Cardiac fibroblast (primary cell): Measurements from ENCODE around the gene ZNF710.

Experiments
- DNase-seq, 2 donors: peaks; one replicate each; pipeline versions ENCODE4 v3.0.0 to v3.0.0-alpha.2; 2010; ENCODE audit warnings: low read depth in 2 of 2
- H3K4me3 ChIP-seq, 2 donors: replicated peaks in 1 of 2; 1 replicate in 1 of 2; 2 replicates in 1 of 2; pipeline ENCODE4 v1.5.1; 2011; ENCODE audit warnings: low read depth in 2 of 2, low read length in 2 of 2, mild to moderate bottlenecking in 2 of 2, moderate library complexity in 1 of 2
- TF ChIP-seq, protein P1 (sequence below): IDR thresholded peaks from one replicate; pipeline ENCODE4 v1.5.1; 2011; ENCODE audit warnings: low read depth, mild to moderate bottlenecking, low read length, inconsistent platforms

The ZNF710 gene

DNA sequence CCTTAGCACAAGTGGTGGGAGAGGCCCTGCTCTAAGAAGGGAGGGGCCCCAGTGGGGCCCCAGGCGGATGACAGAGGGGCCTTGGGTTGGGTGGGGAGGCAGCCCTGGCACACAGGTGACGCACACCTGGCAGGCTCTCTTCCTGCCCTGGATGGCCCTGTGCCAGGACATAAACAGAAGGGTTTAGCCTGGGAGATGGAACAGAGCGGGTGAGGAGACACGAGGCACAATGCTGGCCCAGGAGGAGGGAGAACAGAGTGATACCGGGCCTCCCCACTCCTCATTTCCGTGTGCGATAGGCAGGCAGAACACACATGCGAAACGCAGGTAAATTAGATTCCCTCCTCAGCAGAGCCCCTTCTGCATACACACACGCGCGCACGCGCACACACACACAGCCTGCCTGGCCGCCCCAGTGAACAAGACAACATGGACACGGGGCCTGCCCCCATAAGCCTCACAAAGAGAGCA is 61.4 kb downstream of the ZNF710 start:
- DNase-seq, result no peak
- TF ChIP-seq, protein P1, sequence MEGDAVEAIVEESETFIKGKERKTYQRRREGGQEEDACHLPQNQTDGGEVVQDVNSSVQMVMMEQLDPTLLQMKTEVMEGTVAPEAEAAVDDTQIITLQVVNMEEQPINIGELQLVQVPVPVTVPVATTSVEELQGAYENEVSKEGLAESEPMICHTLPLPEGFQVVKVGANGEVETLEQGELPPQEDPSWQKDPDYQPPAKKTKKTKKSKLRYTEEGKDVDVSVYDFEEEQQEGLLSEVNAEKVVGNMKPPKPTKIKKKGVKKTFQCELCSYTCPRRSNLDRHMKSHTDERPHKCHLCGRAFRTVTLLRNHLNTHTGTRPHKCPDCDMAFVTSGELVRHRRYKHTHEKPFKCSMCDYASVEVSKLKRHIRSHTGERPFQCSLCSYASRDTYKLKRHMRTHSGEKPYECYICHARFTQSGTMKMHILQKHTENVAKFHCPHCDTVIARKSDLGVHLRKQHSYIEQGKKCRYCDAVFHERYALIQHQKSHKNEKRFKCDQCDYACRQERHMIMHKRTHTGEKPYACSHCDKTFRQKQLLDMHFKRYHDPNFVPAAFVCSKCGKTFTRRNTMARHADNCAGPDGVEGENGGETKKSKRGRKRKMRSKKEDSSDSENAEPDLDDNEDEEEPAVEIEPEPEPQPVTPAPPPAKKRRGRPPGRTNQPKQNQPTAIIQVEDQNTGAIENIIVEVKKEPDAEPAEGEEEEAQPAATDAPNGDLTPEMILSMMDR, result no peak
- no peak overlapping the region for H3K4me3 ChIP-seq

DNA sequence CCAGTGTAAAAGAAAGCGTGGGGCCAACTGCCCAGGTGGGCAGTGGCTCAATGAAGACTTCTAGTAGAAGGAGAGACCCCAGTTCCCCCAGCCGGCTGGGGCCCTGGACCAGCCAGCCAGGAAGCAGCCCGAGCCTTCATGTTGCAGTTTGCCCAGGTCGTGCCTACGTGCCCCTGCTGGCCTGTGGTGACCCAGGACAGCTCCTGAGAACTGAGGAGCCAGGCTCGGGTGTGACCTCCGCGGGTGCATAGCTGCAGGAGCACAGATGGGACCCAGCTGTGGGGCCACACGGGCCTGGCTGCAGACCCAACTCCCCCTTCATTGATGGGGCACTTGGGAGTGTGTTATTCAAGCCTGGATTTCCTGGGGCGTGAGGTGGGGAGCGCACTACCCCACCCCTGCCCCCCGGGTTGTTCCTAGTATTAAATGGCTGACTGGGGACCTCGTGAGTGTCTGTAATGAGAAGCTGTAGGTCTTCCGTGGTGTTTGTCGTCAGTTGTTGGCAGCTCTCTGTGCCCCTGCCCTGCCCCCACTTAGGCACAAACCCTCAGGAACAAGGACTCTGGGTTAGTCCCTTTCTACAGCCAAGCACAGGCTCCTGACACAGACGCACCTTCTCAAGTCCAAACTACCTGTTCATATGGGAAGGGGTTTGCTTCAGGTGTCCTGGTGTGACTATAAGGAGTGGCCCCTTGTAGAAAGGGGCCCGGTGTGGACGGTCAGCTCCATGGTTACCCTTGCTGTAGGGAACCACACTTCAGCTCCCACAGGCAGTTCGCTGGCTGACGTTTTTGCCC is 62.0 kb downstream of the ZNF710 start:
- H3K4me3 ChIP-seq, result no peak overlapping the region
- no peak for DNase-seq
- TF ChIP-seq, protein P1, result no peak

DNA sequence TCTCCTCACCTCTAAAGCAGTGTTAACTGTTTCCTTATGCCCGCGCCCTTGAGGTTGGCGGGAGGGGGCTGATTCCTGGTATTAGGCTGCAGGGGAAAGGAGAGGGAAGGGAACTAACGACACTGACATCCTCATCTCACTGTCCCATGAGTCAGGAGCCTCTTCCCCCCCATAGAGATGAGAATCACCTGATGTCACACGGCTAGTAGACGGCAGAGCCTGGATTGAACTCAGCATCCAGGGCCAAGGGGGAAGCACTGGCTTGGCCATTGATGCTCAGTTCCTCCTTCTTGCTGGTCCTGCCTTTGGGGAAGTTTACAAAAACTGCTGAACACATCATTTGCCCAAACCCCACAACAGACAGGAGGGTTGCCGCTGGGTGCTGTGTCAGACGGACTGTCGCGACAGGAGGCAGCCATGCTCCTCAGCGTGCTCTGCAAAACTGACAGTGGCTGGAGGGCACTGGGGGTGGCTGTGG is 62.7 kb downstream of the ZNF710 start:
- no peak for DNase-seq
- H3K4me3 ChIP-seq, result no peak overlapping the region
- TF ChIP-seq, protein P1, result no peak

DNA sequence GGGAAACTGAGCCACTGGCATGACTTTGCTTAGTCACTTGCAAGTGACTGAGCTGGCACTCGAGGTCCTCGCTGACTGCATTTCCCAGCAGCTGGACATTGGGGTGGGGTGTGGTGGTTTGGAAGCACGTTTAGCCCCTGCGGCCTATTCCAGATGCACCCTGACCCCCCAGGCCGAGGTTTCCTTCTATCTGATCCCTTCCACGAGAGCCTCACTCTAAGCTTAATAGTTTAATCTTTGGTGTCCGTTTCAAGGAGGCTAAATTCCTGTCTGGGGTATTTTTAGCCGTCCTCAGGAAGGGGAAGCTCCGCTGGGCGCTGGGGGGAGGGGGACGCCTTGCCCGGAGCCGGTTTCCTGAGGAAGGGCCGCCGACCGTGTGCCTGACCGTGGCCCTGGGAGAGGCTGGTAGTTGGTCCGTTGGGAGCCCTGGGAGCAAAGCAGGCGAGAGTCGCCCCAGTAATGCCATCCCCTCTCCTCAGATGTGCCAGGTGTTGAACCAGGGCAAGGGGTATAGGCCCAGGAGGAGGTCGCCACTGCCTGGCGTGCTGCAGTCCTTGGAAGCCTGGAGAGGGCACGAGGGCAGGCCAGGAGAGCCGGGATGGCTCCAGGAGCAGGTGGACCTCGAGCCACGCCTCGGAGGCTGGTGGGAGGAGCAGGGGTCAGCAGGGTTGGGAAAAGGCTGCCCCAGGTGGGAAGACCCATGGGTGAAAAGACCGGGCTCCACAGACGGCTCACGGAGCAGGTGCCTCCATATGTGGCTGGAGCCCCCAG is 64.0 kb downstream of the ZNF710 start:
- DNase-seq, result no peak
- no peak overlapping the region for H3K4me3 ChIP-seq
- TF ChIP-seq, protein P1, result no peak

DNA sequence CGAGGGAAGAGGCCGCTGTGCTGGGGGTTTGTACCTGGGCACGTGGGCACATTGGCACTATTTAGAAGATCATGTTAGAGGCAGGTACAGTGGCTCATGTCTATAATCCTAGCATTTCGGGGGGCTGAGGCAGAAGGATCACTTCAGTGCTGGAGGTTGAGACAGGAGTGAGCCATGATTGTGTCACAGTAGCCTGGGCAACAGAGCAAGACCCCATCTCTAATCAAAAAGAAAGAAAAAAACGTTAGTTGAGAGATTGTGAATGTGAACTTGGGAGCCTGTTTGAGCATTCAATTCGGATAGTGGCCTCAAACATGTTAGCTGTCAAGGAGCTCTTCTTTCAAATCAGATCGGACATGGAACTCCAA is 64.5 kb downstream of the ZNF710 start:
- H3K4me3 ChIP-seq, result no peak overlapping the region
- TF ChIP-seq, protein P1, result no peak

DNA sequence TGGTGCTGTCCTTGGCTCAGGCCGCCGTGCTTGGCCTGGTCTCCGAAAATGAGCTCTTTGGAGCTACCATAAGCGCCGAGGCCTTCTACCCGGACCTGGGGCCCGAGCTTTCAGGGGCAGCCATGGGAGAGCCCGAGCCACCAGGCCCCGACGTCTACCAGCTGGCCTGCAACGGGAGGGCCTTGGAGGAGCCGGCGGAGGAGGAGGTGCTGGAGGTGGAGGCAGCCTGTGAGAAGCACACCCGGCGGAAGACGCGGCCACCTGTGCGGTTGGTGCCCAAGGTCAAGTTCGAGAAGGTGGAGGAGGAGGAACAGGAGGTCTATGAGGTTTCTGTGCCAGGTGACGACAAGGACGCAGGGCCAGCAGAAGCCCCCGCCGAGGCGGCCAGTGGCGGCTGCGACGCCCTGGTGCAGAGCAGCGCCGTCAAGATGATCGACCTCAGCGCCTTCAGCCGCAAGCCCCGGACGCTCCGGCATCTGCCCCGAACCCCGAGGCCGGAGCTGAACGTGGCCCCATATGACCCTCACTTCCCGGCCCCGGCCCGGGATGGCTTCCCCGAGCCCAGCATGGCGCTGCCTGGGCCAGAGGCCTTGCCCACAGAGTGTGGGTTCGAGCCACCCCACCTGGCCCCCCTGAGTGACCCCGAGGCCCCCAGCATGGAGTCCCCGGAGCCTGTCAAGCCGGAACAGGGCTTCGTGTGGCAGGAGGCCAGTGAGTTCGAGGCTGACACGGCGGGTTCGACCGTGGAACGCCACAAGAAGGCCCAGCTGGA is 66.2 kb downstream of the ZNF710 start:
- no peak for DNase-seq
- TF ChIP-seq, protein P1, result no peak
- H3K4me3 ChIP-seq, result no peak overlapping the region

More for the DNA sequence above, 64.5 kb downstream of the ZNF710 start:
- no peak for DNase-seq
